Measurements from ENCODE around the gene PPIL6. TPM values are rescaled to one million over a fixed set of nuclear protein-coding genes. Genes with fewer than 3 reads are reported as not detected.
A peak's percentile ranks its signal among the peaks of the same experiment; 100 is the strongest.

Gene PPIL6
- total RNA-seq, 4 donors from 2014 or later: 2.2 to 9.2 (median 5.5) TPM

GRCh38 chr6:109381747-109382575 is 58.5 kb downstream of the PPIL6 start, which contains the start of gene CD164:
Gene CD164 (minus strand): TSS chr6:109382467. CDS start chr6:109382378, 89 bp downstream.
- Histone ChIP-seq H3K27ac (replicated peaks in 1 of 4) (peak within 1 kb of the TSS; percentile 98 to 100 (median 99)), H3K9me3 (no peaks in the 10 kb centered on the region), H3K36me3 (peaks cover 2 to 24% (median 6%) of the 10 kb centered on the region in 4 donors), H3K27me3 (no peaks in the 10 kb centered on the region), H3K4me1 (peaks cover 31 to 63% (median 59%) of the 10 kb centered on the region in 4 donors), H3K4me3 (peak within 1 kb of the TSS; percentile 67 to 100 (median 84))
- peak; percentile 98 for DNase-seq (ENCODE audit: extremely low spot score)
- intact Hi-C loops (cut with DNase I): loop anchor here (2.0 to 10.0 kb wide), 6 partner anchors 59 to 377 kb away; partner anchors contain the start of genes CEP57L1, PPIL6, SESN1 and SMPD2
- TF ChIP-seq POLR2AphosphoS5 (IDR thresholded peaks at IDR 0.05) (peak; percentile 98 to 99), EP300 (IDR thresholded peaks at IDR 0.05) (no peak), CTCF (IDR thresholded peaks at IDR 0.05) (peak in 1 of 3 experiments; percentile 23), POLR2A (IDR thresholded peaks at IDR 0.05; ENCODE audit: low read depth) (peak; percentile 96)
- WGBS: 0% methylated on average over 1 of the region's 93 CpGs

- peaks cover 9 to 32% (median 13%) of the 10 kb centered on the region in 4 donors for H3K36me3 ChIP-seq
- peak overlapping the region; percentile 67 to 100 (median 84) for H3K4me3 ChIP-seq
- under 1% methylated on average over 25 of the region's 25 CpGs for WGBS
- H3K27me3 ChIP-seq: no peaks in the 10 kb centered on the region
- H3K9me3 ChIP-seq: no peaks in the 10 kb centered on the region
- H3K4me1 ChIP-seq: peaks cover 31 to 71% (median 65%) of the 10 kb centered on the region in 4 donors
- intact Hi-C loops (cut with DNase I): loop anchor here (5.0 to 10.0 kb wide), 5 partner anchors 79 to 376 kb away; partner anchors contain the start of genes CEP57L1, SESN1 and ZBTB24
- peak overlapping the region; percentile 98 to 100 (median 99) for H3K27ac ChIP-seq (replicated peaks in 1 of 4)
- no peak for TF ChIP-seq POLR2A (IDR thresholded peaks at IDR 0.05; ENCODE audit: low read depth)
- no peak for TF ChIP-seq POLR2AphosphoS5 (IDR thresholded peaks at IDR 0.05)
- TF ChIP-seq CTCF (IDR thresholded peaks at IDR 0.05): no peak
- TF ChIP-seq EP300 (IDR thresholded peaks at IDR 0.05): no peak
- DNase-seq (ENCODE audit: extremely low spot score): no peak
Measured at GRCh38 chr6:109381061-109381746, 59.2 kb downstream of the PPIL6 start.

GRCh38 chr6:109379711-109380110 is 60.7 kb downstream of the PPIL6 start:
- Histone ChIP-seq H3K27me3 (no peaks in the 10 kb centered on the region), H3K27ac (replicated peaks in 1 of 4) (peak overlapping the region in 2 of 4 donors; percentile 98 to 99), H3K36me3 (peaks cover 22 to 47% (median 27%) of the 10 kb centered on the region in 4 donors), H3K9me3 (no peaks in the 10 kb centered on the region), H3K4me1 (peaks cover 31 to 63% (median 57%) of the 10 kb centered on the region in 4 donors), H3K4me3 (peak overlapping the region; percentile 67 to 100 (median 84))
- no peak for DNase-seq (ENCODE audit: extremely low spot score)
- intact Hi-C loops (cut with DNase I): loop anchor here (5.0 to 10.0 kb wide), 5 partner anchors 77 to 375 kb away; partner anchors contain the start of genes CEP57L1, SESN1 and ZBTB24
- TF ChIP-seq EP300 (IDR thresholded peaks at IDR 0.05) (no peak), CTCF (IDR thresholded peaks at IDR 0.05) (no peak), POLR2AphosphoS5 (IDR thresholded peaks at IDR 0.05) (no peak), POLR2A (IDR thresholded peaks at IDR 0.05; ENCODE audit: low read depth) (no peak)
- 38% methylated on average over 2 of the region's 2 CpGs for WGBS

- Histone ChIP-seq H3K9me3 (no peaks in the 10 kb centered on the region), H3K27me3 (no peaks in the 10 kb centered on the region), H3K27ac (replicated peaks in 1 of 4) (no peak overlapping the region), H3K4me1 (peaks cover 23 to 62% (median 57%) of the 10 kb centered on the region in 4 donors), H3K4me3 (no peak overlapping the region), H3K36me3 (peaks cover 29 to 63% (median 45%) of the 10 kb centered on the region in 4 donors)
- 84% methylated on average over 3 of the region's 3 CpGs for WGBS
- TF ChIP-seq CTCF (IDR thresholded peaks at IDR 0.05) (no peak), POLR2A (IDR thresholded peaks at IDR 0.05; ENCODE audit: low read depth) (no peak), EP300 (IDR thresholded peaks at IDR 0.05) (no peak), POLR2AphosphoS5 (IDR thresholded peaks at IDR 0.05) (no peak)
- no peak for DNase-seq (ENCODE audit: extremely low spot score)
- intact Hi-C loops (cut with DNase I): no loop called here
Measured at GRCh38 chr6:109377717-109378116, 62.7 kb downstream of the PPIL6 start.

All from esophagus muscularis mucosa (tissue), 4 donors.